ENCODE measurements around the gene C1QL4. TPM values are rescaled to one million over a fixed set of nuclear protein-coding genes. Genes with fewer than 3 reads are reported as not detected.

The C1QL4 gene
- not detected in 2 replicates for total RNA-seq

GRCh38 chr12:49336645-49337584, at the start of gene C1QL4:
Gene C1QL4 (minus strand): TSS chr12:49337188. CDS start chr12:49336477, 711 bp downstream.

GRCh38 chr12:49367381-49368239, 30.6 kb upstream of the C1QL4 start, which contains the start of gene SPATS2:
Gene SPATS2 (plus strand): TSS chr12:49367462. CDS start chr12:49461013, 93,551 bp downstream.

GRCh38 chr12:49346659-49347310, 9.8 kb upstream of the C1QL4 start, which contains the start of gene DNAJC22:
Gene DNAJC22 (plus strand): TSS chr12:49346888. CDS start chr12:49348873, 1,985 bp downstream.

GRCh38 chr12:49322708-49323523, 14.1 kb downstream of the C1QL4 start, which contains the start of gene TROAP:
Gene TROAP (plus strand): TSS chr12:49323255. CDS start chr12:49323609, 354 bp downstream.

GRCh38 chr12:49295082-49295936, 41.7 kb downstream of the C1QL4 start, which contains the start of gene PRPH:
Gene PRPH (plus strand): TSS chr12:49295147. CDS start chr12:49295201, 54 bp downstream.

Other genes with a start within 250 kb of the C1QL4 start
- gene DHH, start 242.4 kb downstream of the C1QL4 start, total RNA-seq = 3.9 and 9.9 TPM in 2 replicates
- gene LMBR1L, start 226.3 kb downstream of the C1QL4 start, total RNA-seq = 84.8 and 91.6 TPM in 2 replicates
- gene TUBA1B, start 205.8 kb downstream of the C1QL4 start, total RNA-seq = 1,902 and 1,994 TPM in 2 replicates
- gene TUBA1A, start 148.1 kb downstream of the C1QL4 start, total RNA-seq = 573 and 1,233 TPM in 2 replicates
- 324 and 374 TPM in 2 replicates for gene TUBA1C, start 72.1 kb downstream of the C1QL4 start, total RNA-seq
- gene PRPH, start 42.0 kb downstream of the C1QL4 start, total RNA-seq = not detected in 2 replicates
- 8.1 and 9.1 TPM in 2 replicates for gene TROAP, start 13.9 kb downstream of the C1QL4 start, total RNA-seq
- gene DNAJC22, start 9.7 kb upstream of the C1QL4 start, total RNA-seq = 0.61 and 1.3 TPM in 2 replicates
- 46.8 and 48.0 TPM in 2 replicates for gene SPATS2, start 30.3 kb upstream of the C1QL4 start, total RNA-seq
- gene KCNH3, start 201.8 kb upstream of the C1QL4 start, total RNA-seq = 0.15 and 0.32 TPM in 2 replicates
- 60.9 and 76.0 TPM in 2 replicates for gene MCRS1, start 231.0 kb upstream of the C1QL4 start, total RNA-seq

All from epithelial cell of umbilical artery (primary cell).